HUES48 (cell line): ENCODE measurements around the gene TMEM131L.

Experiments used
- H3K27ac ChIP-seq: one replicate; pipeline ENCODE4 v1.7.0; 2013; ENCODE audit warnings: low read depth, low read length, inconsistent platforms
- H3K27me3 ChIP-seq: 2 replicates; pipeline ENCODE4 v1.6.1; 2013; ENCODE audit warnings: mild to moderate bottlenecking, low read length; ENCODE audit not compliant: control insufficient read depth, insufficient read depth
- H3K36me3 ChIP-seq: 2 replicates; pipeline ENCODE4 v1.6.1; 2013; ENCODE audit warnings: low read length; ENCODE audit not compliant: control insufficient read depth, insufficient read depth
- H3K4me1 ChIP-seq: 2 replicates; pipeline ENCODE4 v1.6.1; 2013; ENCODE audit warnings: mild to moderate bottlenecking, low read length; ENCODE audit not compliant: control insufficient read depth, insufficient read depth
- H3K4me3 ChIP-seq: 2 replicates; pipeline ENCODE4 v1.5.1; 2013; ENCODE audit warnings: mild to moderate bottlenecking, low read depth, low read length
- H3K9ac ChIP-seq: 2 replicates; pipeline ENCODE4 v1.6.1; 2013; ENCODE audit warnings: mild to moderate bottlenecking, low read depth, low read length, moderate library complexity
- H3K9me3 ChIP-seq: 2 replicates; pipeline ENCODE4 v1.6.1; 2013; ENCODE audit warnings: low read length; ENCODE audit not compliant: control insufficient read depth, insufficient read depth

TMEM131L gene

DNA sequence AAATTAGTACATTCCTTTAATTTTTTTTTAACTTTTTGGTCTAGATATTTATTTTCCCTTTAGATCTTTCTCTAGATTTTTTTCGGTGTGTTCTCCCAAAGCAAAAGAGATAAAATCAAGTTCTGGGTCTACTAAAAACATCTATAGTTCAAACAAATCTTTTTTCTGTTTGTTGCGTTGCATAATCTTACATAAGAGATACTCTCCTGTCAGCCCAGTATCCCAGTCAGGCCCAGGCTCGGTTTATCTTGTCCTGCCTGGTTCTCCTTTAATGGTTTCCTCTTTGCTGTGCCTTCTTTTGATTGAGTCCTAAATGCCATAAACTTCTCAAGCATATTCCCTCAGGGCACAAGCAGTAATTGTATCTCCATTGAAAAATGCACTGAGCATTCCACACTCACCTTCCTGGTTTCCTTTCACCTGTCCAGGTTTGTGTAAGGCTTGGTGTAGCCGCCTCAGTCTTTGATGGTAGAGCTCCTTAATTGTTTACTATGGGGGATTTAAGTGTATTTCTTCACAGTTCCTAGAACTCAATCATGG lies 104.9 kb downstream of the TMEM131L start:
- H3K27ac ChIP-seq, result no peak overlapping the region
- no peak overlapping the region for H3K9ac ChIP-seq
- no peak overlapping the region for H3K4me3 ChIP-seq
- no peaks in the 10 kb centered on the region for H3K27me3 ChIP-seq
- H3K36me3 ChIP-seq, result no peaks in the 10 kb centered on the region
- H3K4me1 ChIP-seq, result peaks cover 4% of the 10 kb centered on the region; the same call in 1 of the 2 replicates
- H3K9me3 ChIP-seq, result no peaks in the 10 kb centered on the region

- Histone ChIP-seq H3K9me3 (no peaks in the 10 kb centered on the region), H3K4me3 (no peak overlapping the region), H3K4me1 (peaks cover 4% of the 10 kb centered on the region; the same call in 1 of the 2 replicates), H3K9ac (no peak overlapping the region), H3K27ac (no peak overlapping the region), H3K27me3 (no peaks in the 10 kb centered on the region), H3K36me3 (no peaks in the 10 kb centered on the region)
These were observed 106.4 kb downstream of the TMEM131L start for GRCh38 chr4:153572609-153573008.

- H3K9ac ChIP-seq, result no peak overlapping the region
- H3K9me3 ChIP-seq, result no peaks in the 10 kb centered on the region
- no peaks in the 10 kb centered on the region for H3K36me3 ChIP-seq
- no peak overlapping the region for H3K27ac ChIP-seq
- H3K4me3 ChIP-seq, result no peak overlapping the region
- H3K4me1 ChIP-seq, result peaks cover under 1% of the 10 kb centered on the region; the same call in 1 of the 2 replicates
- no peaks in the 10 kb centered on the region for H3K27me3 ChIP-seq
These were observed 107.1 kb downstream of the TMEM131L start for GRCh38 chr4:153573221-153573620.

- Histone ChIP-seq H3K27ac (no peak overlapping the region), H3K36me3 (no peaks in the 10 kb centered on the region), H3K9ac (no peak overlapping the region), H3K9me3 (no peaks in the 10 kb centered on the region), H3K4me3 (no peak overlapping the region), H3K27me3 (no peaks in the 10 kb centered on the region), H3K4me1 (no peaks in the 10 kb centered on the region)
These were observed 108.0 kb downstream of the TMEM131L start for GRCh38 chr4:153573881-153574802.

GRCh38 chr4:153576443-153576774 lies 110.2 kb downstream of the TMEM131L start:
- Histone ChIP-seq H3K9me3 (no peaks in the 10 kb centered on the region), H3K4me3 (no peak overlapping the region), H3K36me3 (0 out of 2 replicates have a peak, but pooled peaks cover 3% of the 10 kb centered on the region), H3K9ac (no peak overlapping the region), H3K27me3 (no peaks in the 10 kb centered on the region), H3K4me1 (0 out of 2 replicates have a peak, but pooled peaks cover 4% of the 10 kb centered on the region), H3K27ac (no peak overlapping the region)

DNA sequence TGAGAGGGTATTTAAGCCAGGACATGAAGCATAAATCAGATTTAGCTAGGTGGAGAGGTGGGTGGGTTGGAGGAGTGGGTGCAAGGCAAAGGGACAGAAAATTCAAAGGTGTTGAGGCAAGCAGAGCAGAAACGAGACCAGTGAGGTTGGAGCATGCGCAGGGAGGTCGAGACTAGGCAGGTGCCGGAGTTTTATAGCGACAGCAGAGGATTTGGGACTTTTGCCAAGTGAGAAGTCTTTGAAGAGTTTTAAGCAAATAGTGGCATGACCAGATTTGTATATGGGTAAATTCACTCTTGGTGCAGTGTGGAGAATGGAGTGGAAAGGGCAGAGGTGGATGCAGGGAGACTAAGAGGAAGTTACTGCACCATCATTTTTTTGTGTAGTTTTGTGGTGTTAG lies 110.9 kb downstream of the TMEM131L start:
- H3K36me3 ChIP-seq, result 0 out of 2 replicates have a peak, but pooled peaks cover 4% of the 10 kb centered on the region
- no peak overlapping the region for H3K27ac ChIP-seq
- no peaks in the 10 kb centered on the region for H3K27me3 ChIP-seq
- 0 out of 2 replicates have a peak, but pooled peaks cover 4% of the 10 kb centered on the region for H3K4me1 ChIP-seq
- no peak overlapping the region for H3K4me3 ChIP-seq
- H3K9me3 ChIP-seq, result no peaks in the 10 kb centered on the region
- H3K9ac ChIP-seq, result no peak overlapping the region

DNA sequence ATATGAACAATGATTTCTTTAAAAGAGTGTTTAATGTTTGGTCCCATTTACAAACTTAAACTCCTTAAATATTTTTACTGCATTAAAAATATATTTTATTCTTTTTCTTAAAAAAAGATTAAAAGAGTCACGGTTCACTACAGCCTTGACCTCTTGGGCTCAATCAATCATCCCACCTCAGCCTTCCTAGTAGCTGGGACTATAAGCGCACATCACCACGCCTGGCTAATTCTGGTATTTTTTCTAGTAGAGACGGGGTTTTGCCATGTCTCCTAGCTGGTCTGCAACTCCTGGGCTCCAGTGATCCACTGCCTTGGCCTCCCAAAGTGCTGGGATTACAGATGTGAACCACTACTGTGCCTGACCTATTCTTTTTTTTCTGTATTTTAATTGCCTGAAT lies 113.2 kb downstream of the TMEM131L start:
- Histone ChIP-seq H3K36me3 (peaks cover 18% of the 10 kb centered on the region), H3K4me1 (0 out of 2 replicates have a peak, but pooled peaks cover 4% of the 10 kb centered on the region), H3K9ac (no peak overlapping the region), H3K4me3 (no peak overlapping the region), H3K9me3 (no peaks in the 10 kb centered on the region), H3K27me3 (no peaks in the 10 kb centered on the region), H3K27ac (no peak overlapping the region)

- Histone ChIP-seq H3K9ac (no peak overlapping the region), H3K27me3 (no peaks in the 10 kb centered on the region), H3K4me3 (no peak overlapping the region), H3K9me3 (no peaks in the 10 kb centered on the region), H3K4me1 (0 out of 2 replicates have a peak, but pooled peaks cover 4% of the 10 kb centered on the region), H3K36me3 (peaks cover 23% of the 10 kb centered on the region), H3K27ac (no peak overlapping the region)
These were observed 113.7 kb downstream of the TMEM131L start for GRCh38 chr4:153579872-153580271.

GRCh38 chr4:153582954-153583702 lies 117.0 kb downstream of the TMEM131L start:
- Histone ChIP-seq H3K27ac (no peak overlapping the region), H3K9me3 (no peaks in the 10 kb centered on the region), H3K9ac (no peak overlapping the region), H3K36me3 (peaks cover 33% of the 10 kb centered on the region), H3K4me1 (peaks cover 8% of the 10 kb centered on the region; the same call in 1 of the 2 replicates), H3K4me3 (no peak overlapping the region), H3K27me3 (no peaks in the 10 kb centered on the region)

DNA sequence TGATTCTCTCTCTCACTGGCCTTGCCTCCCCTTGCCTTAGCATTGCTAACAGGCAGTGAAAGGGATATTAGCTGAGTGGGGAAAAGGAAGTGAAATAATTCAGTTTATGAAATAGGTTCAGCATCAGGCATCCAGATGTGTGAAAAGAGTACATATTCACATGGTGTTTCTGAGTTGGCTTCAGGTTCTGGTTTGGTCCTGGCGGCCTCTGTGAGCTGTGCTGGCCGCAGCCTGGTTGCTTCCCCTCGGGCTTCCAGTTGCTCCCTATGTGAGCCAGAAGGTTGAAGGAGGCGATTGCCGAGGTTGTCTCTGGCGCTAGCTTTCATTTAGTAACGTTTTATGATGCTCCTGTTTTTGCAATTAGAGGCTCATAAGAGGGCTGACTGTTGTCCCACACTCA lies 118.9 kb downstream of the TMEM131L start:
- Histone ChIP-seq H3K4me1 (peaks cover 12% of the 10 kb centered on the region; the same call in 1 of the 2 replicates), H3K27me3 (no peaks in the 10 kb centered on the region), H3K9me3 (no peaks in the 10 kb centered on the region), H3K4me3 (no peak overlapping the region), H3K9ac (no peak overlapping the region), H3K27ac (no peak overlapping the region), H3K36me3 (peaks cover 50% of the 10 kb centered on the region)
